MCF 10A (cell line): ENCODE results near the gene PSAP. TPM values are rescaled to one million over a fixed set of nuclear protein-coding genes. Genes with fewer than 3 reads are reported as not detected.

Experiments used
- BruUV-seq: library from RNA; stranded (reverse); fragments of 400-500 nt; replicated peaks from 2 replicates; lab custom pipeline; 2021; lab: Mats Ljungman, UMichigan
- CTCF ChIA-PET: fragments of 300-600 bp; sonication (Branson Sonifier 250); formaldehyde crosslinking; extraction: SDS; loops from one replicate; lab custom pipeline; 2021; ENCODE audit warnings: antibody characterized with exemption, inconsistent platforms; lab: Yijun Ruan, JAX
- POLR2A ChIA-PET: fragments of 300-600, 350-650 bp; sonication (Branson Sonifier 250); formaldehyde crosslinking; extraction: SDS; loops from one replicate; lab custom pipeline; 2020; ENCODE audit warnings: antibody characterized with exemption, inconsistent platforms; lab: Yijun Ruan, JAX
- DNase-seq: peaks from one replicate; pipeline ENCODE4 v3.0.0-alpha.2; 2018; ENCODE audit not compliant: unreplicated experiment
- H3K27ac Mint-ChIP-seq: one replicate; pipeline ENCODE4 v1.8.0; 2022; ENCODE audit warnings: mild to moderate bottlenecking, low read depth, mixed read lengths; ENCODE audit not compliant: unreplicated experiment
- H3K27me3 Mint-ChIP-seq: one replicate; pipeline ENCODE4 v1.8.0; 2022; ENCODE audit warnings: mixed read lengths; ENCODE audit not compliant: insufficient read depth, unreplicated experiment
- H3K36me3 Mint-ChIP-seq: one replicate; pipeline ENCODE4 v1.8.0; 2022; ENCODE audit warnings: mild to moderate bottlenecking, moderate library complexity, mixed read lengths; ENCODE audit not compliant: insufficient read depth, unreplicated experiment
- H3K4me1 Mint-ChIP-seq: one replicate; pipeline ENCODE4 v1.8.0; 2022; ENCODE audit warnings: mixed read lengths; ENCODE audit not compliant: insufficient read depth, unreplicated experiment
- H3K4me3 Mint-ChIP-seq: one replicate; pipeline ENCODE4 v1.8.0; 2022; ENCODE audit warnings: mild to moderate bottlenecking, moderate library complexity, mixed read lengths; ENCODE audit not compliant: unreplicated experiment
- H3K9me3 Mint-ChIP-seq: one replicate; pipeline ENCODE4 v1.8.0; 2022; ENCODE audit warnings: mixed read lengths; ENCODE audit not compliant: unreplicated experiment
- CTCF ChIP-seq: fragments of 200-600 bp; IDR thresholded peaks from one replicate; pipeline ENCODE4 v1.8.0; 2022; ENCODE audit warnings: antibody characterized with exemption, mild to moderate bottlenecking; ENCODE audit not compliant: unreplicated experiment
- intact Hi-C: fragments of 100-400 bp; cut with micrococcal nuclease; formaldehyde crosslinking; loops from 2 replicates; pipeline ENCODE4 v1.14.1; 2022
- total RNA-seq: library from RNA; stranded (reverse); gene quantifications from 2 replicates; pipeline ENCODE4 v1.2.3, GENCODE V29; 2022

Gene PSAP
- total RNA-seq, 1 experiment from 2014 or later, result 506 TPM

GRCh38 chr10:71840177-71840957, 10.7 kb downstream of the PSAP start:
- Mint-ChIP-seq H3K4me3 (no peak overlapping the region), H3K9me3 (no peaks in the 10 kb centered on the region), H3K27me3 (no peaks in the 10 kb centered on the region), H3K4me1 (peaks cover 57% of the 10 kb centered on the region), H3K36me3 (peaks cover 14% of the 10 kb centered on the region), H3K27ac (no peak overlapping the region)
- no peak for TF ChIP-seq CTCF
- no TSS peak for BruUV-seq
- intact Hi-C loops, result no loop called here
- ChIA-PET POLR2A (interaction anchor here (0.9 to 6.5 kb wide), 6 partner anchors 9 to 521 kb away, joined by 3 to 53 read pairs (median 5); partner anchors contain the start of gene PSAP), CTCF (interaction anchor here (0.9 to 3.0 kb wide), 3 partner anchors 53 to 67 kb away, joined by 4 to 22 read pairs (median 4); partner anchors contain the start of gene VSIR)
- DNase-seq, result peak; percentile 62

GRCh38 chr10:71838264-71839211, 12.5 kb downstream of the PSAP start:
- H3K4me1 Mint-ChIP-seq, result peaks cover 55% of the 10 kb centered on the region
- H3K9me3 Mint-ChIP-seq, result no peaks in the 10 kb centered on the region
- no peaks in the 10 kb centered on the region for H3K27me3 Mint-ChIP-seq
- peak; percentile 46 for DNase-seq
- H3K36me3 Mint-ChIP-seq, result peaks cover 14% of the 10 kb centered on the region
- ChIA-PET POLR2A (interaction anchor here (0.8 to 6.5 kb wide), 6 partner anchors 11 to 33 kb away, joined by 3 to 53 read pairs (median 4); partner anchors contain the start of gene PSAP), CTCF (interaction anchor here (0.5 to 3.0 kb wide), 6 partner anchors 52 to 443 kb away, joined by 3 to 22 read pairs (median 3); no protein-coding TSS in a partner anchor)
- BruUV-seq, result no TSS peak
- intact Hi-C loops, result no loop called here
- no peak for TF ChIP-seq CTCF
- H3K27ac Mint-ChIP-seq, result peak overlapping the region; percentile 73
- H3K4me3 Mint-ChIP-seq, result peak overlapping the region; percentile 36

GRCh38 chr10:71837098-71837827, 13.8 kb downstream of the PSAP start:
- DNase-seq, result peak; percentile 27
- Mint-ChIP-seq H3K36me3 (peaks cover 24% of the 10 kb centered on the region), H3K27me3 (no peaks in the 10 kb centered on the region), H3K9me3 (no peaks in the 10 kb centered on the region), H3K4me1 (peaks cover 49% of the 10 kb centered on the region), H3K4me3 (no peak overlapping the region), H3K27ac (peak overlapping the region; percentile 73)
- POLR2A ChIA-PET, result interaction anchor here (0.5 to 6.5 kb wide), 5 partner anchors 8 to 210 kb away, joined by 3 to 53 read pairs (median 4); partner anchors contain the start of gene PSAP
- peak; percentile 13 for TF ChIP-seq CTCF
- BruUV-seq, result no TSS peak
- intact Hi-C loops, result no loop called here
- CTCF ChIA-PET, result interaction anchor here (0.6 to 2.4 kb wide), 4 partner anchors 25 to 61 kb away, joined by 4 to 10 read pairs (median 7); no protein-coding TSS in a partner anchor
